ENCODE results near the gene KDM3A.
A peak's percentile ranks its signal among the peaks of the same experiment; 100 is the strongest.
"Not testable (repeated sequence)": the region's sequence is repeated elsewhere in the genome, so short reads cannot be mapped to it uniquely, and the experiment has no call there.

The KDM3A gene

GRCh38 chr2:86482034-86482433 is 40.9 kb downstream of the KDM3A start:
- DNase-seq, result no peak

GRCh38 chr2:86484385-86484784 is 43.2 kb downstream of the KDM3A start:
- DNase-seq, result no peak

DNA sequence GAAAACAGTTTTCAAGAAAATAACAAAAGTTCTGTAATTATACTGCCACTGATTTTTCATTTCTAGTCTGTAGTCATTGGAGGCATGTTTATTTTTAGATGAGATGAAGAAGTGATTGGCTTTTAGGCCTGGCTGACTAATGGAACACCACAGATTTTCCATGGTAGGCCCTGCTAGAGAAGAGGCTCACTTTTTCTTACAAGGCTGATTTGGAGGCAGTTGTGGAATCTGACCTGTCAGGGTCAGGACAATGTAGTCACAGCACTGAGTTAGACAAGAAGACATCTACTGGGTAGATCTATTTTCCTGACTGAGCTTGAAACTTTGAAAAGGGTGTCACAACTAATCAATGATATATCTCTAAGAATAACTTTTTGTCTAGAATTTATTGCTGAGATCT is 43.9 kb downstream of the KDM3A start:
- no peak for DNase-seq

DNA sequence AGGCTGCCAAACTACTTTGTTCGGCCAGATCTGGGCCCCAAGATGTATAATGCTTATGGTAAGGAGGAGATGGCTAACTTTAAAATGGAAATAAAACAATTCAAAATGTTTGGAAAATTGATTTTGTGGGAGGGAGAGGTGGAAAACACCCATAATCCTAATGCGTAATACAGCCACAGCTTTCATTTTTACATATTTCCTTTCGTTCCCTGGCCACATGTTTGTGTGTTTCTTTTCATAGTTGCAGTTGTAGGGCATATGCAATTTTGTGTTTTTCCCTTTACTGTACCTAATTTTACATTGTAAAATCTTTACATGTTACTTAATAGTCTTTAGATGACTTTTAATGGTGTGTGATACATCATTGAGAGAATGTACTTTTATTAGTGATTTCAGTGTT is 44.6 kb downstream of the KDM3A start:
- DNase-seq, result no peak

DNA sequence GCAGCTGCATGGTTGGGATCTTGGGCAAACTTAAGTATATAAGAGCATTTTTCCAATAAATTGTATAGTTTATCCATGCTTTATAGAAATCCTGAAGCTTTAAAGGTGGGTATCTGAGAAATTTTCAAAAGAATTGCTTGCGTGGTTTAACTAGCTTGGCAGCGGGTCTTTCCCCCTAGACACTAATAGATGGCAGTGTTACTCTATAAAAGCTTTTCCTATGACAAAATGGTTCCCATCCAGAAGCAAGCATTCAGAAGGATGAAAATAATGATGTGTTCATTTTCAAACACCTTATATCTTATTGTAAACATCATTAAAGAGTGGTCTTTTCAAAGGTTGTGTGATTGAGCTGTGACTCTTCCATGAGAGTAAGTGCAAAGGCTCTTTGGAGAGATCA is 45.9 kb downstream of the KDM3A start:
- no peak for DNase-seq

DNA sequence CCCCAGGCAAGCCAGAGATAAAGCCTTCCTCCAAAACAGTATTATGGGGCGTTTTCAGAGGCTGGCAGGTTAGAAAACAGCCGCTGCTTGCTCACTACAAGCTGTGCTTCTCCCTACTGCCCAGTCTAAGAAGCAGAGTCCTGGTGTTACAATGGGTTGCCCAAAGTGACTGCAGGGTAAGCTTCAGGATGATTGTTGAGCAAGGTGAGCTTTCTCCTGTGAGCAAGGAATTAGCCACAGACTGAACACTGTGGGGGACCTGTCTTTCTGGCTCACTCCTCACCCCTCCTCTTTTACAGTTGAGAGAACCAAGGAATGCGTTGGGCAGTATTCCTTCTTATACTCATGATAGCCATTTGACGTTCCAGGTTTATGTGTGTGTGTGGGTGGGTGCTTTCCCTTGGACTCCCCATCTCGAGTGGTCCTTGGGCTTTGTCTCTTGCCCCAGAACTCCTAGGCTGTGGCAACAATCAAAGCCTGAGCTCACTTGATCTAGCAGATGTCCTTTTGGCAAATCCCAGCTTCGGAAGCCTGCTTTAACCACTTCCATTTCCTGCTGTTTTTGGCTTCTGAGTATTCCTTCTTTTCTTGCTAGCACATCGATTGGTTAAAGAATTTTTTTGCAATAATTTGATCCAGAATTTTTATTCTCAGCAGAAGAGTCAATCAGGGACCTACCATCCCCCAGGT is 47.5 kb downstream of the KDM3A start:
- DNase-seq, result no peak

GRCh38 chr2:86489542-86489941 is 48.4 kb downstream of the KDM3A start:
- no peak for DNase-seq

GRCh38 chr2:86490245-86490644 is 49.1 kb downstream of the KDM3A start:
- no peak for DNase-seq

GRCh38 chr2:86491088-86491487 is 49.9 kb downstream of the KDM3A start:
- DNase-seq, result no peak

- DNase-seq, result no peak
Observed at GRCh38 chr2:86492048-86492453, 50.9 kb downstream of the KDM3A start.

DNA sequence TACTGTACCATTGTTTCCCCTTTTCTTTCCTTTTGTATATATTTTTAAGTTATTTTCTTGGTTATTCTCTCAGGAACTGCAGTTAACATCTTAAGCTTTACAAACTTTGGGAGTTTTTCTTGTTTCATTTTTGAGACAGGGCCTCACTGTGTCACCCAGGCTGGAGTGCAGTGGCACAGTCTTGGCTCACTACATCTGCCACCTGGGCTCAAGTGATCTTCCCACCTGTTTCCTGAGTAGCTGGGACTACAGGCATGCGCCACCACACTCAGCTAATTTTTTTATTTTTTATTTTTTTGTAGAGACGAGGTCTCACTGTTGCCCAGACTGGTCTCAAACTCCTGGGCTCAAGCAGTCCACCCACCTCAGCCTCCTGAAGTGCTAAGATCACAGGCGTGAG is 55.2 kb downstream of the KDM3A start:
- not testable (repeated sequence) for DNase-seq

- no peak for DNase-seq
Observed at GRCh38 chr2:86498468-86499260, 57.5 kb downstream of the KDM3A start.

DNA sequence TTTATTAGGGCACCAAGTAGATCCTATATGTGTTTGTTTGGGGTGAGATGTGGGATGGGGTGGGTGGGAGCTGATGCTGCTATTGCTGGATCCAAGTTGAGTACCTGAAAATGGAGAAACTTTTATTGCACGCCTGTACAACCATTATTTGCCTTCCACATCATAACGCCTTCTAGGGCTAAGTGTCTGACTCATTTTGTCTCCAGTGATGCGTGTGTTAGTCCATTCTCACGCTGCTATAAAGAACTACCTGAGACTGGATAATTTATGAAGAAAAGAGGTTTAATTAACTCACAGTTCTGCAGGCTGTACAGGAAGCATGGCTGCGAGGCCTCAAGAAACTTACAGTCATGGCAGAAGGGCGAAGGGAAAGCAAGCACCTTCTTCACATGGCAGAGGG is 58.2 kb downstream of the KDM3A start:
- DNase-seq, result no peak

DNA sequence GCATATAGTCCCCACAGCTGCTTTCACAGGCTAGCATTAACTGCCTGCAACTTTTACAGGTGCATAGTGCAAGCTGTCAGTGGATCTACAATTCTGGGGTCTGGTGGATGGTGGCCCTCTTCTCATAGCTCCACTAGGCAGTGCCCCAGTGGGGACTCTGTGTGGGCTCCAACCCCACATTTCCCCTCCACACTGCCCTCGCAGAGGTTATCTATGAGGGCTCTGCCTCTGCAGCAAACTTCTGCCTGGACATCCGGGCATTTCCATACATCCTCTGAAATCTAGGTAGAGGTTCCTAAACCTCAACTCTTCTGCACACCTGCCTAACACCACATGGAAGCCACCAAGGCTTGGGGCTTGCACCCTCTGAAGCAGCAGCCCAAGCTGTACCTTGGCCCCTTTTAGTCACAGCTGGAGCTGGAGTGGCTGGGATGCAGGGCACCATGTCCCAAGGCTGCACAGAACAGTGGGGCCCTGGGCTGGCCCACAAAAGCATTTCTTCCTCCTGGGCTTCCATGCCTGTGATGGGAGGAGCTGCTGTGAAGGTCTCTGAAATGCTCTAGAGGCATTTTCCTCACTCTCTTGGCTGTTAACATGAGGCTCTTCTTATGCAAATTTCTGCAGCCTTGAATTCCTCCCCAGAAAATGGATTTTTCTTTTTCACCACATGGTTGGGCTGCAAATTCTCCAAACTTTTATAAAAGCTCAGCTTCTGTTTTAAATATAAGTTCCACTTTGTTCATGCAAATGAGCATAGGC is 59.3 kb downstream of the KDM3A start:
- no peak for DNase-seq

DNA sequence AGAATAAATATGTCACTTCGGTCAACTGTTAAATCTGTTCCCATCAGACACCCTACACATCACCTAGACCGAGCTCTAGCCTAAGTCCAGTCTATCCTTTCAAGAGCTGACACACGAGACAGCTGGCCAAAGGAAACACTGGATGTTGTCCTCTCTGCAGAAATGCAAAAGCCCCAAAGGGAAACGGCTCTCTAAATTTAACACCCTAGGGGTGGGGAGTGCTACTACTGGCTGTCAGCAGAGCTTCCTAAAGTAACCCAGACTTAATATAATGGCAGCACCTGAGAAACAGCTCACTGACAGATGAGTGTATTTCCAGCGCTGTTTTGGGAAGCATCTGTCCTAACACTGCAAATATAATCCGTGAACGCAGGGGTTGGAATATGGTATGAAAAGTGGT is 66.4 kb downstream of the KDM3A start:
- no peak for DNase-seq

DNA sequence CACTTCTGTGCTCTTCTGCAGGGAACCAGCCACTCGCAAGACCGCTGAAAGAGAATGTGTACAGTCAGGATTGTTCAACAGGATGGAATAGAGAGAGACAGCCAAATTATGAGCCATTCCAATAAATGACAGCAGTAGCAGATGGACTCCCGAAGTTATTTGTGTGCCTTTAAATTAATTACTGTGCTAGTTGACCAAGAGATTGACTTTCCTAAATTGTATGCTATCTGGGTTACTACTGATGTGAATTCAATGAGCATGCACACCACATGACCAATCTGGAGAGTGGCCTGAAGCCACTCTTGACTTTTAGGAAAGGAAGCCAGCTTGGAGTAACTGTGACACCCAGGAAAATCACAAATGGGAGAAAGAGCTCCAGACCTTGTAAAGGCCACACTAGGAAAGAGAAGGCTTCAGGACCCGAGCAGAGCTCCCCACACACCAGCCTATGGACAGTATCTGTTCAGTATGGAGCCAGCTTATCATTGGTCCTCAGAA is 69.3 kb downstream of the KDM3A start:
- no peak for DNase-seq

- no peak for DNase-seq
Observed at GRCh38 chr2:86512034-86512433, 70.9 kb downstream of the KDM3A start.

DNA sequence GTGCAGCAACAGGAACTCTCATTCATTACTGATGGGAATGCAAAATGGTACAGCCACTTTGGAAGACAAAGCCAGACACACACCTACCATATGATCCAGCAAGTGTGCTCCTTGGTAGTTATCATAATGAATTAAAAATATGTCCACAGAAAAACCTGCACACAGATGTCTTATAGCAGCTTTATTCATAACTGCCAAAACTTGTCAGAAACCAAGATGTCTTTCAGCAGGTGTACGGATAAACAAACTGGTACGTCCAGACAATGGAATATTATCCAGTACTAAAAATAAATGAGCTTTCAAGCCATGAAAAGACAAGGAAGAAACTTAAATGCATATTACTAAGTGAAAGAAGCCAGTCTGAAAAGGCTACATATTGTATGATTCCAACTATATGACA is 71.7 kb downstream of the KDM3A start:
- no peak for DNase-seq

DNA sequence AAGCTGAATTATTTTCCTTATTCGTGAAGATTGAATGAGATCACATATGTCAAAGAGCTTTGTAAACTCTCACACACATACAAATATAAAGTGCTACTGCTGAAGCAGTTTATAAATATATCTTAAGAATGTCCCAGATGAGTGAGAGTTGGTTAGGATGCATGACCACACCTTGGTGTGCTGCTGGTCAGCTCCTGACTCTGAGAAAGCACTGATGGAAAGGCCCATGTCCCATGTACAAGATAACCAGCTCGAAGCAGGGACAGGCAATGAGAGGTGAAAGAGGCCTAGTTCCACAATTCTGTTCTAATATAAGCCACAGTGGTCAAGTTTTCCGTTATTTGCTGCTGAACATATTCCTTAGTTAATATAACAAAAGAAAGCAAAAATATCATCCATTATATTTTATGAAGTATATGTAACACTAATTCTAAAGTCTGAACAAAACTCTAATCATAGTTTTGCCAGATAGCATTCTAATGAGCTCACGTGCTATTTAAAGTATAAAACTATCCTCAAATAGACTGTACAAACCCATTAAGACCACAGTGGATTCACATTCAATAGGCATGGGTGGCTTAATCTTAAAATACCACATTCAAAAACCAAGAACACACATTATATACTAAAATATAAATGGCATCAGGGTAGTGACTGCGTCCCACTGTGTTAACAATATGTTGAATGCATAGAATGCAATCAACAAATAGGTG is 72.9 kb downstream of the KDM3A start:
- DNase-seq, result no peak

DNA sequence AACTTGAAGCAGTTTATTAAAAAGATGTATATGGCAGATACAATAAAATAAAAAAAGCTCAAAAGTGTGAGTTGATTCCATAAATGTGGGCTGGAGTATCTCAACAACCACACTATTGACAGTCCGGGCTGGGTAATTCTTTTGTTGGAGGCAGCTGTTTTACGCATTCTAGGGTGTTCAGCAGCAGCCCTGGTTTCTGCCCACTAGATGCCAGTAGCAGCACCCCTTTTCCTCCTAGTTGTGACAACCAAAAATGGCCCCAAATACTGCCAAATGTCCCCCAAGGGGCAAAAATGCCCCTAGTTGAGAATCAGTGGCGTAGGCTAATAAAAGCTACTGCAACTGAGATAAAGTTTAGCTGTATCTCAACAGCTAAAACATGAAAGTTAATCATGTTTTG is 77.3 kb downstream of the KDM3A start:
- DNase-seq, result peak; percentile 15 to 41 (median 26)

- DNase-seq, result no peak
Observed at GRCh38 chr2:86519349-86519748, 78.2 kb downstream of the KDM3A start.

DNA sequence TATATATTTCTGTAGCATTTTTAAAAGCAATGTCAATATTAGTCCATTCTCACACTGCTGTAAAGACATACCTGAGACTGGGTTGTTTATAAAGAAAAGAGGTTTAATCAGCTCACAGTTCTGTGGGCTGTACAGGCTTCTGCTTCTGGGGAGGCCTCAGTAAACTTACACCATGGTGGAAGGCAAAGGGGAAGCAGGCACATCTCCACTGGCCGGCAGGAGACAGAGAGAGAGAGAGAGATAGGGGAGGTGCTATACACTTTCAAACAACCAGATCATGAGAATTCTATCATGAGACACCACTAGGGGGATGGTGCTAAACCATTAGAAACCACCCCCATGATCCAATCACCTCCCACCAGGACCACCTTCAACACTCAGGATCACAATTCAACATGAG is 79.0 kb downstream of the KDM3A start:
- peak in 1 of 4 experiments; percentile 5 for DNase-seq

DNA sequence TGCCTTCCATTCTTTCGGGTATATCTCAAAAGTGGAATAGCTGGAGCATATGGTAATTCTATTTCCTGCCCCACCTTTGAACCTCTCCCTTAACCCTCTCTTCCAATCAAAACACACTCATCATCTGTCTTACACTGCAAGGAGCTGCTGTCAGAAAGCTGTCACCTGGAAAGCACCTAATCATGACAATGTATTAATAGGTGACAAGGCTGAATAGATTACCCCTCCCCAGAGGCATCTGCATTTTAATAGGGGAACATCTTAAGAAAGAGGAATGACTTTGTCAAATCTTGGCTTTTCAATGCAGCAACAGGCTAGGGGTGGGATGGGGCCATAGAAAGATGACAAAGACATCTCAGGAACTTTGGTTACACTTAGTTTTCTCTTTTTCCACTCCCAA is 80.8 kb downstream of the KDM3A start:
- no peak for DNase-seq
